Left lung (tissue), 10 donors: ENCODE data around the gene COL6A5. TPM values are rescaled to one million over a fixed set of nuclear protein-coding genes. Genes with fewer than 3 reads are reported as not detected.

Experiments
- ATAC-seq: fragments of 200-7000 bp; cut with Tn5 transposase; one replicate; pipeline ENCODE4 v1.9.1; 2020; ENCODE audit warnings: moderate library complexity
- DNase-seq, 4 donors: peaks; one replicate each; pipeline ENCODE4 v3.0.0-alpha.2; 2013 to 2020
- H3K27ac ChIP-seq, 2 donors: fragments of 200-600 bp; sonication (generic) in 1 of 2; one replicate each; pipeline versions ENCODE4 v1.5.0 to v1.8.0; 2020 to 2021
- H3K27me3 ChIP-seq, 2 donors: fragments of 200-600 bp; sonication (generic) in 1 of 2; one replicate each; pipeline versions ENCODE4 v1.5.0 to v1.8.0; 2020 to 2021
- H3K36me3 ChIP-seq, 2 donors: fragments of 200-600 bp; sonication (generic) in 1 of 2; one replicate each; pipeline versions ENCODE4 v1.5.0 to v1.8.0; 2020 to 2021
- H3K4me1 ChIP-seq, 2 donors: fragments of 200-600 bp; one replicate each; pipeline ENCODE4 v1.8.0; 2021
- H3K4me3 ChIP-seq, 2 donors: fragments of 200-600 bp; sonication (generic) in 1 of 2; one replicate each; pipeline versions ENCODE4 v1.5.0 to v1.8.0; 2020 to 2021; ENCODE audit warnings: mild to moderate bottlenecking in 1 of 2
- H3K9me3 ChIP-seq, 2 donors: fragments of 200-600 bp; sonication (generic) in 1 of 2; one replicate each; pipeline versions ENCODE4 v1.5.0 to v1.8.0; 2020 to 2021
- intact Hi-C, 2 donors: fragments of 100-400 bp; cut with DNase I; formaldehyde crosslinking; loops; one replicate each; pipeline versions ENCODE4 v1.11.2 to v1.14.2; 2022
- polyA plus RNA-seq, 6 donors: library from polyadenylated mRNA; unstranded; fragments of 120-200 nt; gene quantifications; one replicate each; pipeline ENCODE4 v1.2.1, GENCODE V29; 2013; ENCODE audit not compliant: insufficient read length in 6 of 6
- total RNA-seq, 2 donors: library from RNA; stranded (reverse); fragmentation: NEBNext Ultra II Directional; extraction: Animal tissue kit (Norgen Biotek cat#: 25700); gene quantifications; one replicate each; pipeline ENCODE4 v1.2.1, GENCODE V29; 2021
- TF ChIP-seq, protein P1 (sequence below), 2 donors: fragments of 200-600 bp; sonication (generic) in 1 of 2; IDR thresholded peaks; one replicate each; pipeline versions ENCODE4 v1.5.0 to v1.8.0; 2021; ENCODE audit warnings: antibody characterized with exemption in 2 of 2
- donor health status: DM: no; HTN: yes; CAD: no.
- donor health status: DM: no; HTN: no; CAD: no.

Gene COL6A5
- total and polyA plus RNA-seq, 8 donors: 0.93 to 7.9 (median 2.8) TPM

DNA sequence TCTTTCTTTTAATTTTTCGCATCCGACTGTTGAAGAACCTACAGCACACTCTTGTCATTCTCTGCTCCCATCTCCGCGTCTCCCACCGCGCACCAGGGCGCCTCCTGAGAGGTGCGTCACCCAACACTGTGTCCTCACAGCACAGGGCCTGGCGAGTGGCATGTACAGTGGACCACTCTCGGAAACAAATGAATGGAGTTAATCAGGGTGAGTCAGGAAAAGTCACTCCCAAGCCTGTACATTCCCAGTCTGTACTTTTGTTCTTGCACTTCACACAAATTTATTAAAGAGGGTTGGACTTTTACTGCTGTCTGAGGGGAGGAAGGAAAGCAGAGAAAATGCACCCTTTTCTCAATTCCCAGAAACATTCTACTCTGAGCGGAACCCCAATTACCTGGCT is 172.1 kb downstream of the COL6A5 start:
- ATAC-seq (peak; percentile 57), DNase-seq (peak in 2 of 4 donors; percentile 25 to 67)
- Histone ChIP-seq H3K36me3 (no peaks in the 10 kb centered on the region), H3K9me3 (no peaks in the 10 kb centered on the region), H3K27me3 (peaks cover 17 to 44% of the 10 kb centered on the region in 2 donors), H3K4me1 (no peaks in the 10 kb centered on the region), H3K27ac (peak overlapping the region in 1 of 2 donors; percentile 9), H3K4me3 (peak overlapping the region; percentile 28 to 30)
- intact Hi-C loops: no loop called here
- TF ChIP-seq, protein P1, sequence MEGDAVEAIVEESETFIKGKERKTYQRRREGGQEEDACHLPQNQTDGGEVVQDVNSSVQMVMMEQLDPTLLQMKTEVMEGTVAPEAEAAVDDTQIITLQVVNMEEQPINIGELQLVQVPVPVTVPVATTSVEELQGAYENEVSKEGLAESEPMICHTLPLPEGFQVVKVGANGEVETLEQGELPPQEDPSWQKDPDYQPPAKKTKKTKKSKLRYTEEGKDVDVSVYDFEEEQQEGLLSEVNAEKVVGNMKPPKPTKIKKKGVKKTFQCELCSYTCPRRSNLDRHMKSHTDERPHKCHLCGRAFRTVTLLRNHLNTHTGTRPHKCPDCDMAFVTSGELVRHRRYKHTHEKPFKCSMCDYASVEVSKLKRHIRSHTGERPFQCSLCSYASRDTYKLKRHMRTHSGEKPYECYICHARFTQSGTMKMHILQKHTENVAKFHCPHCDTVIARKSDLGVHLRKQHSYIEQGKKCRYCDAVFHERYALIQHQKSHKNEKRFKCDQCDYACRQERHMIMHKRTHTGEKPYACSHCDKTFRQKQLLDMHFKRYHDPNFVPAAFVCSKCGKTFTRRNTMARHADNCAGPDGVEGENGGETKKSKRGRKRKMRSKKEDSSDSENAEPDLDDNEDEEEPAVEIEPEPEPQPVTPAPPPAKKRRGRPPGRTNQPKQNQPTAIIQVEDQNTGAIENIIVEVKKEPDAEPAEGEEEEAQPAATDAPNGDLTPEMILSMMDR (IDR thresholded peaks at IDR 0.05): no peak

GRCh38 chr3:130519754-130520153 is 174.3 kb downstream of the COL6A5 start:
- intact Hi-C loops: no loop called here

GRCh38 chr3:130522399-130522798 is 176.9 kb downstream of the COL6A5 start:
- DNase-seq (no peak), ATAC-seq (no peak)
- intact Hi-C loops: no loop called here
- Histone ChIP-seq H3K4me1 (no peaks in the 10 kb centered on the region), H3K4me3 (no peak overlapping the region), H3K36me3 (no peaks in the 10 kb centered on the region), H3K9me3 (no peaks in the 10 kb centered on the region), H3K27ac (no peak overlapping the region), H3K27me3 (peaks cover 0 to 25% of the 10 kb centered on the region in 2 donors)
- TF ChIP-seq, protein P1 (IDR thresholded peaks at IDR 0.05): no peak

More at GRCh38 chr3:130519754-130520153, 174.3 kb downstream of the COL6A5 start:
- DNase-seq (no peak), ATAC-seq (no peak)
- no peaks in the 10 kb centered on the region for H3K4me1 ChIP-seq
- H3K27me3 ChIP-seq: peaks cover 17 to 44% of the 10 kb centered on the region in 2 donors
- no peak overlapping the region for H3K27ac ChIP-seq
- no peaks in the 10 kb centered on the region for H3K36me3 ChIP-seq
- H3K4me3 ChIP-seq: no peak overlapping the region
- no peaks in the 10 kb centered on the region for H3K9me3 ChIP-seq
- TF ChIP-seq, protein P1 (IDR thresholded peaks at IDR 0.05): no peak

DNA sequence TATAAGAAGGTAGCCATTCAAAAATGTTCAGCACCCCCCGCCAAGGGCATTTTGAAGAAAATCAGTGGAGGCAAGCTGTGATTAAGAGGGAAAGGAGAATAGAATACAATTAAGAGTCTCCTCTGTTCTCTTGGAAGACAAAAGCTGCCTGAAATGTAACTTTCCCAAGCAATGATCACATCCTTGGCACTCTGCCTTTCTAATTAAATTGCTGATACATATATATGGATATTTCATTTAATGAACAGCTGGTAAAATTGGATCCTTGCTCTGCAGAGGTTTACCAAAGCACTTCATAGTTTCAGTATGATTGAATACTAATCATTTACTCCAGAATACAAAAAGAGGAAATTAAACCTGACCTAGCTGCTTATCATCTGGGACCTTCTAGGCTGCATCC is 182.0 kb downstream of the COL6A5 start:
- ATAC-seq (no peak), DNase-seq (no peak)
- H3K27ac ChIP-seq: no peak overlapping the region
- TF ChIP-seq, protein P1 (IDR thresholded peaks at IDR 0.05): no peak
- H3K4me3 ChIP-seq: no peak overlapping the region
- no peaks in the 10 kb centered on the region for H3K4me1 ChIP-seq
- no peaks in the 10 kb centered on the region for H3K27me3 ChIP-seq
- no peaks in the 10 kb centered on the region for H3K9me3 ChIP-seq
- intact Hi-C loops: no loop called here
- no peaks in the 10 kb centered on the region for H3K36me3 ChIP-seq

- Histone ChIP-seq H3K27me3 (no peaks in the 10 kb centered on the region), H3K9me3 (no peaks in the 10 kb centered on the region), H3K27ac (no peak overlapping the region), H3K4me3 (no peak overlapping the region), H3K36me3 (no peaks in the 10 kb centered on the region), H3K4me1 (no peaks in the 10 kb centered on the region)
- intact Hi-C loops: no loop called here
- TF ChIP-seq, protein P1 (IDR thresholded peaks at IDR 0.05): no peak
- ATAC-seq (no peak), DNase-seq (no peak)
Observed at GRCh38 chr3:130528120-130528519, 182.6 kb downstream of the COL6A5 start.
